ENCODE data around the gene OBSL1.

The OBSL1 gene

DNA sequence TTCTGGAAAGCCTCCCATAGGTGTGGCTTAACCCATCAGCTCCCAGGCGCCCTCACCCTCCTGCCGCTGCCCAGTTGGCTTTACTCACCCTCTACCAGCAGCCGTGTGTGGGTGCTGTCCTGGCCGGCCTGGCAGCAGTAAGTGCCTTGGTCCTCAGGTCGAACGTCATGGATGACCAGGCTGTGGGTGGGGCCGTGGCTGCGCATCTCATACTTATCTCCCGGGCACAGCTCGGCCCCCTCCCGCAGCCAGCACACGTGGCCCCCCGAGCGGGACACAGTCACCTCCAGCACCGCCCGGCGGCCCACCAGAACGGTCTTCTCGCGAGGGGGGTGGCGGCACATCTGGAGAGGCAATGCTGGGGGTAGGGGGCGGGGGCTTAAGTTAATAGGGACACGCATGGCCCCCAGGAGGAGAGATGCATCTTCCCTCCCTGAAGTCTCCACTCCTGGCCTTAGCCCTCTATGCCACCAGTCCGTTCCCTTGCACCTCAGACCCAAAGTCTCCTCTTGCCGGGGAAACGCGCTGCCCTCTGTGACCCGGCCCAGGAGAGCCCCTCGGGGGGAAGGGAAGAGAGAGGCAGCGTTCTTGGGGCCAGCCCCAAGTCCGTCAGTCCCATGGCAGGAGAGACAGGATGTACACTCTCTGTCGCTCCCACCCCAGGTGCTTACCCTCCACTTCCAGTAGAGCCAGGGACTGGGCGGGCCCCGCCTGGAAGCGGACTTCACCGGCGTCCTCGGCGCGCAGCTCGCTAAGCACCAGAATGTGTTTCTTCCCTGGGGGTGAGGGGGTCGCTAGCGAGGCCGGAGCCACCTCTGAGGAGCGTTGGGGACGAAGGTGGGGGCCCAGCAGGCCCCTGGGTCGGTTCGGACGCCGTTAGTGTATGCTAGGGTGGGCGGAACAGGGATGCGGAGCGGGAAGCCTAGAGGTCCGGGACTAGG, 19.6 kb downstream of the OBSL1 start:
- DNase-seq (ENCODE audit: low read depth, low spot score) = no peak

DNA sequence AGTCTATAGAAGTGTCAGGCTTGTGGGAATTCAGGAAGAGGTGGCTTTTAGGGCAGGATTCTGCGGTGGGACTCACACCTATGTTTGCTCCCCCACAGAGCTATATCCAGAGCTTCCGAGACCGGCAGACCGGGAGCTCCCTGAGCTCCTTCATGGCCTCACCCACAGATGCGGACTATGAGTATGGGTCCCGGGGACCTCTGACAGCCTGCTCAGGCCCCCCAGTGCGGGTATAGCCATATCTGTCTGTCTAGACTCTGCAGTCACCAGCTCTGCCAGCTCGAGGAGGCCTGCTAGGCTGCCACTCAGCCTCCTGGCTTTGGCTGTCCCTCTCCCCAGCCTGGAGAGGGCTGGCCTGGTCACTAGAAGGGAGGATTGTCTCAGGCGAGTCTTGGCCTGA, 21.7 kb downstream of the OBSL1 start:
- DNase-seq (ENCODE audit: low read depth, low spot score) = no peak

DNA sequence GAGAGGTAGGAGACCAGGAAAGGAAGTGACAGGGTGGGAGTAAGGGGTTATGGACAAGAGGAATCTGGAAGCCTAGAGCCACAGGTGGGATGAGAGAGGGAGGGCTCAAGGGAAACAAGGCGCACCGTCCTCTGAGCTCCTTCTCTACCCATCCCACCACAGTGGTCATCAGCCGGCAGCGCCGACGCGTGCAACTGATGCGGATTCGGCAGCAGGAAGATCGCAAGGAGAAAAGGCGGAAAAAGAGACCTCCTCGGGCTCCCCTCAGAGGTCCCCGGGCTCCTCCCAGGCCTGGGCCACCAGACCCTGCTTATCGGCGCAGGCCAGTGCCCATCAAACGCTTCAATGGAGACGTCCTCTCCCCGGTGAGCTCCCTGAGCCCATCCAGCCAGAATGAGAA, 22.3 kb downstream of the OBSL1 start:
- no peak for DNase-seq (ENCODE audit: low read depth, low spot score)

DNA sequence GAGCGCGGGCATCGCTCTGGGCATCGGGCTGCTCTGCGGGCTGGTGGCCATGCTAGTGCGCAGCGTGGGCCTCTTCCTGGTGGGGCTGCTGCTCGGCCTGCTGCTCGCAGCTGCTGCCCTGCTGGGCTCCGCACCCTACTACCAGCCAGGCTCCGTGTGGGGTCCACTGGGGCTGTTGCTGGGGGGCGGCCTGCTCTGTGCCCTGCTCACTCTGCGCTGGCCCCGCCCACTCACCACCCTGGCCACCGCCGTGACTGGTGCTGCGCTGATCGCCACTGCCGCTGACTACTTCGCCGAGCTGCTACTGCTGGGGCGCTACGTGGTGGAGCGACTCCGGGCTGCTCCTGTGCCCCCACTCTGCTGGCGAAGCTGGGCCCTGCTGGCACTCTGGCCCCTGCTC, 23.7 kb downstream of the OBSL1 start:
- DNase-seq (ENCODE audit: low read depth, low spot score) = no peak

DNA sequence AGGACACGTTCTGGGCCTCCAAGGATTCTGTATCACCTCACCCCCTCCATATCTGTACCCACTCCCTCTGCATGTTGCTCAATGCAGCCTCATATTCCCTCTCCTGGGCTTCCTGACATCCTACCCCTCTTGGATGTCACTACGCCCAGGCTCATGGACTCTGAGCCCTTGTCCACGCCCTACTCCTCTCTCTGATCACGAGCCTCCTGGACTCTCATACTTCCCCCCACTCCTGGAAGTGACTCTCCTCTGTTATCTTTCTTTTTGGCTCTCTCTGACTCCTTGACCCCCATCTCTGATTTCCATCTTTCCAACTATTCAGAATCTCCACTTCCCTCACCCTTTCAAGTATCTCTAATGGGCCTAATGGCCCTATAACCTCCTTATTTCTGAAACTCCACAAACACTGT, 25.4 kb downstream of the OBSL1 start:
- no peak for DNase-seq (ENCODE audit: low read depth, low spot score)

GRCh38 chr2:219545295-219545942, 25.9 kb downstream of the OBSL1 start:
- no peak for DNase-seq (ENCODE audit: low read depth, low spot score)

DNA sequence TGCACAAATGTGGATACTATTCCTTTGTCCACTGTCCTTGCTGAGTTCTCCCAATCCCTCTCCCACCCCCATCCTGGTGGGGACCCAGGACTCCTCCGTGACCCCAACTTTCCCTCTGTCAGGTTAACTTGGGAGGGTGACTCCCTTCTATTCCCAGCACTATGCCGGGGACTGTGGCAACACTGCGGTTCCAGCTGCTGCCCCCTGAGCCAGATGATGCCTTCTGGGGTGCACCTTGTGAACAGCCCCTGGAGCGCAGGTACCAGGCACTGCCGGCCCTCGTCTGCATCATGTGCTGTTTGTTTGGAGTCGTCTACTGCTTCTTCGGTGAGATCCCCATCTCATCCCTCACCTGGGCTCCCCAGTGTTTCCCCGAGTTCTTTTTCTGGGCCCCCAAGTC, 26.8 kb downstream of the OBSL1 start:
- no peak for DNase-seq (ENCODE audit: low read depth, low spot score)

DNA sequence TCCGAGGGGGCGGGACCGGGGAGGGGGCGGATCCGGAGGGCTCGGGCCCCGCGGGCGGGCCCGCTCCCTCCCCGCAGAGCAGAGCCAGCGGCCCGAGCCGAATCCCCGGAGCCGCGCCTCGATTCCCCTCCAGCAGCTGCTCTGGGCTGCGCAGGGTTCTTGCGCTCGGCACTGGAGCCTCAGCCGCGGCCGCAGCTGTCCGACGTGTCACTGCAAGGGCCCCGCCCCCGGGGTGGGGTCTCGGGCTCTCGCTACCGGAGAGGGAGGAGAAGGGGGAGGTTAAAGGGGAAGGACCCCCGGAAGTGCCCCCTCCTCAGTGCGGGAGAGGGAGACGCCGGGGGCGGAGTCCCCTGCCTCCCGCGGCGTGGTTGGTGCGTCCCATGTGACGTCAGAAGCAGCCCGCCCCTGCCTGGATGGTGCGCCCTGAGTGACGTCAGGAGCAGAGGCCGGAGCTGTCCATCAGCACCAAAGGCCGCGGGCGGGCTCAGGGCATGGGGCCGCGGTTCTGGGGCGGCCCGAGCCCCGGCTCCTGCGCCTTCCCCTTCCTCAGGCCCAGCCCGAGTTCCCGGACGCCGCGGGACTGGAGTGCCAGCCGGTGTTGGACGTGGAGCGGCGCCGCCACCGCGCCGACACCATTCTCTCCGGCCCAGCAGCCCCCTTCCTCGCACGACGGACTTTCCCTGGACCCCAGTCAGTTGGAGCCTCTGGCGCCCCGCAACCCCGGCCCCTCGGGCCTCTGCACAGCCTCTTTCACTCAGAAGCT, 27.6 kb downstream of the OBSL1 start, which contains the start of the genes CHPF and TMEM198:
Gene CHPF (minus strand): TSS at position 214 of the 763 bp plus-strand sequence. CDS start 271 bp downstream, outside the sequence.
Gene TMEM198 (plus strand): TSS at position 433 of the 763 bp plus-strand sequence. CDS start 700 bp downstream, outside the sequence.
- DNase-seq (ENCODE audit: low read depth, low spot score) = peak; percentile 94

GRCh38 chr2:219542931-219543595, 28.3 kb downstream of the OBSL1 start:
- DNase-seq (ENCODE audit: low read depth, low spot score) = no peak

DNA sequence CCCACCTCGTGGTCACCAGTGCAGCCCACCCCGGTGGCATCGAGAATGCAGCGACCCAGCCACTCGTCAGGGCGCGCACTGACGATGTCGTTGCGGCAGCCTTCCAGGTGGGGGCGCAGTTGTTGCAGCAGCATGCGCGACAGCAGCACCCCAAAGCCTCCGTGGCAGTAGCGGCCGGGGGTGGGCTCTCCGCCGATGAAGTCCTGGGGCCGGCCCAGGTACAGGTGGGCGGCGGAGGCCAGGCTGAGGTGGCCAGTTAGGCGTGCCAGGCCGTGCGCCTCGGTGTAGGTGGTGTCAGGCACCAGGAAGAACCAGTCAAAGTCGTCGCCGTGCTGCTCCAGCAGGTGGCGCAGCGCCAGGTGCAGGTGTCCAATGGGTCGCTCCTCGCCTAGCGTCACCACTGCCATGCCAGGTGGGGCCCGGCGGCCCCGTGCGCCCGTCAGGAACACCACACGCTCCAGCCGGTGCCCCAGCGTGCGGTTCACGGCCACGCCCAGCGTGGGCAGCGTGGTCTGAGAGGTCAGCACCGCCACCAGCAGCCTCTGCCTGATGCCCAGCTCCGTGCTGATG, 29.6 kb downstream of the OBSL1 start:
- no peak for DNase-seq (ENCODE audit: low read depth, low spot score)

DNA sequence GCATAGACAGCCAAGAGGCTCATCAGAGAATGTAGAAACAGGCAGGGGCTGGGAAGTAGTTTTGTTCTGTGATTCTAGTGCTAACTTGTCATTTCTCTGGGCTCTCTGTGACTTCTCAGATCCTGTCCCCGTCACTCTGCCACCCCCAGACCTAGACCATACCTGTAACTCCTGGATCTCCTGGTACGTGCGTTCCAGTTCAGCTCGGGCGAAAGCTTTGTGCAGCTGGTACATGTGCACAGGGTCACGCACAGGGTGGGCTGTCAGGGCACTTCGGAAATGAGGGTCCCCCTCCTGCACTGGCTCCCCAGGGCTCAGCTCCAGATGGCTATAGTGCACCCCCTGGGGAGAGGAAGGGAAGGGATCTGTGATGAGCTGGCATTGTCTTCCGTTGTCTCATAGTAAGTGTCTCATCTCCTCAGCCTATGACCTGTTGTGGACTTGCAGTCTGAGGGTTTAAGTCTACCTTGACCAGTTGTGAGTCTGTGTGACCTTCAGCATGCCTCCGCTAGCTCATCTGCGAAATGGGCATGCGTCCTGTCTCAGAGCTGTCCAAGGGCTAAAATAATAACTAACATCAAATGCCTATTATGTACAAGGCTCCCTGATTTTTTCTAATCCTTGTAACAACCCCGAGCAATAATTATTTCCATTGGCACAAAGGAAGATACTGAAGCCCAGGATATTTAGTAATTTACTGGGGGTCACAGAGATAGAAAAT, 30.4 kb downstream of the OBSL1 start:
- DNase-seq (ENCODE audit: low read depth, low spot score) = no peak

GRCh38 chr2:219539926-219540678, 31.2 kb downstream of the OBSL1 start:
- no peak for DNase-seq (ENCODE audit: low read depth, low spot score)

- no peak for DNase-seq (ENCODE audit: low read depth, low spot score)
Measured at GRCh38 chr2:219538956-219539788, 32.2 kb downstream of the OBSL1 start.

GRCh38 chr2:219538504-219538951, 32.8 kb downstream of the OBSL1 start:
- DNase-seq (ENCODE audit: low read depth, low spot score) = peak; percentile 44

GRCh38 chr2:219537657-219538488, 33.5 kb downstream of the OBSL1 start:
- DNase-seq (ENCODE audit: low read depth, low spot score) = no peak

GRCh38 chr2:219536967-219537366, 34.4 kb downstream of the OBSL1 start:
- no peak for DNase-seq (ENCODE audit: low read depth, low spot score)

DNA sequence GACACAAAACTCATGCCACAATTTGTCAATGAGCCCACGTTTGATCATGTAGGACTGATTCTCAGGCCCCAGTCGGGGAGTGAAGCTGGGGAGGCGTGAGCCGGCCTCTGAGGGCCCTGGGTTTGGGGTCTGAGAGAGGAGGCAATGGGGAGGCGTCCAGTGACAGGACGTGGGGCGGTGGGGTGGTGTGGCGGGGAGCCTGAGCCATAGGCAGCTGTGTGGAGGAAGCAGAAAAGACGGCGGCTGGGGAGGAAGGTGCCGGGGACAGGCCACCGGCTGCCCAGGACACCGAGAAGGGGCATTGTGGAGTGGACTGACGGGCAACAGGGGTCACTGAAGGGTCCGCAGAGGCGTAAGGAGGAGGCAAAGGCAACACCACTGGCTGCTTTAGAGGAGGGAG, 34.9 kb downstream of the OBSL1 start:
- DNase-seq (ENCODE audit: low read depth, low spot score) = no peak

All from smooth muscle cell of the brain vasculature (primary cell).